DMS114 treated with DMSO at 0.1 percent for 48 hours (cell line): Measurements from ENCODE around the gene PSMD14.
"Not testable (repeated sequence)": the region's sequence is repeated elsewhere in the genome, so short reads cannot be mapped to it uniquely, and the experiment has no call there.

Experiments used
- DNase-seq: peaks from one replicate; lab custom pipeline; 2025; ENCODE audit not compliant: unreplicated experiment; lab: John Stamatoyannopoulos, UW

Gene PSMD14

DNA sequence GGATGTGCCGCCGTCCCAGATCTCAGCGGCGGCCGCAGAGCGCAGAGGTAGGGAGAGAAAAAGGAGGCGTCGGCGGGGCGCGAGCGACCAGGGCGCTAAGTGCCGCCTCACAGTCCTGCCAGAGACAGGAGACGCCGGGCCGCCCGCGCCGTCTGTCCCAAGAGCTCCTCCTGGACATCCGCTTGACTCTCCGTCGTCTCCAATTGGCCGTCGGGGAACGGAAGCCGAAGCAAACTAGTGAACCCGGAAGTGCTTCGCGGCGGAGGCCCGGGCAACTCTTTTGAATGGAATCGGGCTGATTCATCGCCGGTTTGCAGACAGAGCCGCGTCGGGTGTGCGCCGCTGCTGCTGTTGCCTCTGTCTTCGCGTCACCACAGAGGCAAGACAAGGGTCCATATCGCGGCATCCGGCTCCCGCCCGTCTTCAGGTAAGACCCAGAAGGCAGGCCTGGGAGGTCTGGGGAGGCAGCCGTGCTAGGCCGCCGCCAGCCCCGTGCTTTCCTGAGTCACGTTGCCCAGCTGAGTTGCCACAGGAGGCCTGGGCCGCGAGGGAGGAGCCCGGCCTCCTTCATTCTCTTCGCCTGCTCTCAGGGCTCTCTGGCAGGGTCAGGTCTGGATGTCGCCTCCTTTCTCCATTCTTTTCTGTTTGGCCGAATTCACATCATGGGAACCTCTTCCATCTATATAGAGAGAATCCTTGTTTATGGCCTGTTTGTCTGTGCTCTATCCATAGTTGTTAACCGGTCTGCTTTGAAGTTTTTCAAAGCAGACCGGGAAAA is at the start of gene PSMD14:
PSMD14 (plus strand) TSS at position 248 of the 778 bp plus-strand sequence. CDS start 10,401 bp downstream, outside the sequence.
- DNase-seq: peak; percentile 75

GRCh38 chr2:161265874-161266273 is 42.4 kb upstream of the PSMD14 start:
- no peak for DNase-seq

- no peak for DNase-seq
Measured at GRCh38 chr2:161269111-161269510, 39.1 kb upstream of the PSMD14 start.

GRCh38 chr2:161273038-161273760 is 35.0 kb upstream of the PSMD14 start:
- DNase-seq: peak; percentile 29

DNA sequence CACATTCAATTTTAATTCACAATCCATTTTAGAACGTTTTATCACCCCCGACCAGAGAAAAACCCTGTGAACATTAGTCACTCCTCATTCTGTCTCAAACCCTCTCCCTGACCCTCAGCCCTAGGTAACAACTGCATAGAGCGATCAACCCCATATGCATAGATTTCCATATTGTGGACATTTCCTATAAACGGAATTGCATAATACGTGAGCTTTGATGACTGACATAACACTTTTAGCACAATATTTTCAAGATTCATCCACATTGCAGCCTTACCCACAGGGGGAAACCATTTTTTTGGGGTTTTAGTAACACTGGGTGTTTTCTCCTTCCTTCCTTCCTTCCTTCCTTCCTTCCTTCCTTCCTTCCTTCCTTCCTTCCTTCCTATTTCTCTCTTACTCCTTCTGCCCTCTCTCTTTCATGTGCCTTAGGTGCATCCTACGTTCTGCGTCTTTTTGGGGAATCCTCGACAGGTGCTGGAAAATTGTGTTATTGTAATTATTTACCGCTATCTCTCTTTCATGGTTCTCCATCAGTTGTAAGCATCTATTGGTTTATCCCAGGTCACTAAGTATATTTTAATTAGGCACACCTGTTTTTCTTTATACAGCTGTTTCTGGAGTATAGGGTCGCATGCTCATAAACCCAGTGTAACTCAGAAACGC is 29.5 kb upstream of the PSMD14 start:
- DNase-seq: not testable (repeated sequence)

DNA sequence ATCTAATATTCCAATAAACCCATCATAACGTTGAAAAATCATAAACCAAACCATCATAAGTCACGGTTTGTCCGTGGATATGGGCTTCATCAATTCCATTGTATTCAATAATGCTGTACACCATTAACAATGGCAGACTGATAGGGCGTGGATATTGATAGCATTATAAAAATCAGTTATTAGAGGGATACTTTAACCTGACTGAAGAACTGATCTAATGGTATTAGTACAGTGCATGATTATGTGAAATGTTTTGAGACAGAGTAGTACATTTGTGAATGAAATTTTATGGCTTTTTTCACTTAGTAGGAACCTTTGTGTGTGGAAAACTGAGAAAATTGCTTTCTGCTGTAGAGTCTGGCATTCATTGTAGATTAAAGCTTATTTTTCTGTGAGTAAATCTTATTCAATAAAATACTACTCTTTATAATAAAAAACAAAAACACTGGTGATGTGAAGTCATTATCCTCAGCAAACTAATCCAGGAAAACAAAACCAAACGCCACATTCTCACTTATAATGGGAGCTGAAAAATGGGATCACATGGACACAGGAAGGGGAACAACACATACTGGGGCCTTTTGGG is 28.9 kb upstream of the PSMD14 start:
- not testable (repeated sequence) for DNase-seq

GRCh38 chr2:161280906-161281323 is 27.3 kb upstream of the PSMD14 start:
- DNase-seq: not testable (repeated sequence)

DNA sequence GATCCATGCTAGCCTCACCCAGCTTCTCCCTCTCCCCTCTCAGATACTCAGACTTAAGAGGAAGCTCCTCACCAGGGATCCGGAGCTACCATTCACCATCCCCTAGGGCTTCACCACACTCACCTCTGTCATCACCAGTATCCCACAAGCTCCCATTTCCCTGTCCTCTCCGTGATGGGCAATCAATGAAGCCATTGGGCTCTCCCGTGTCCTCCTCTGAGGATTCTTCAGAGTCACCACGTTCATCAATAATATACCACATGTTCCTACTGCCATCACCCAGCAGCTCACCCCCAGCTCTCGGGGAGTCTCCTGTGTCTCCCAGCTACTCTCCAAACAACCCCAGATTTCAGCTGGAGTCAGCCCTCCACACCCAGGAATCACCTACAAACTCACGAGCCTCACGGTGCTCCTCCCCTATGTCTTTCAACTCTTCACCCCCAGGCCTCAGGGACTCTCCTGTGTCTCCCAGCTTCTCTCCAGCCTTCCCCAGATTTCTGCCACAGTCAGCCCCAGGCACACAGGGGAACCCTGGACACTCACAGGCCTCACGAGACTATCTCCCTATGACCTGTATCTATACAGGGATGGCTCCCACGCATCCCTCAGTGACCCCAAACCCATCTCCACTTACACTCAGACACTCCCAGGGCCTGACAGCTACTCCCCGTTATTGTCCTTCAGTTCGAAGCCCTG is 26.5 kb upstream of the PSMD14 start:
- not testable (repeated sequence) for DNase-seq

GRCh38 chr2:161282311-161282644 is 25.9 kb upstream of the PSMD14 start:
- not testable (repeated sequence) for DNase-seq

DNA sequence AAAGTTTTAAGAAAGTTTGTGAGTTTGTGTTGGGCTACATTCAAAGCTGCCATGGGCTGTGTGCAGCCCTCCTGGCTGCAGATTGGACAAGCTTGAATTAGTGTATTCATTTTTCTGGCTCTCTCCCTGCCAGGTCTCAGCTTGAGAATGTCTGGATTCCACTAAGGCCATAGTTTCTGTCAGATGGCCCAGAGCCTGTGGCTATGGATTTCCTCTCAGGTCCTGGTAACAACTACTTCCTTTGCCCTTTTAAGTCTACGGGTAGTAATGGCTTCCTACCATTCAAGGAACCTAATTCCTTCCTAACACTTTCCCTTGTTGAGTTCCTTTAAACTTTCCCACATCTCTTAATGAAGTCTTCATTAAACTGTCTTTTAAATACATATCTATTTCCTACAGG is 24.3 kb upstream of the PSMD14 start:
- no peak for DNase-seq

- no peak for DNase-seq
Measured at GRCh38 chr2:161303535-161304050, 4.6 kb upstream of the PSMD14 start.

DNA sequence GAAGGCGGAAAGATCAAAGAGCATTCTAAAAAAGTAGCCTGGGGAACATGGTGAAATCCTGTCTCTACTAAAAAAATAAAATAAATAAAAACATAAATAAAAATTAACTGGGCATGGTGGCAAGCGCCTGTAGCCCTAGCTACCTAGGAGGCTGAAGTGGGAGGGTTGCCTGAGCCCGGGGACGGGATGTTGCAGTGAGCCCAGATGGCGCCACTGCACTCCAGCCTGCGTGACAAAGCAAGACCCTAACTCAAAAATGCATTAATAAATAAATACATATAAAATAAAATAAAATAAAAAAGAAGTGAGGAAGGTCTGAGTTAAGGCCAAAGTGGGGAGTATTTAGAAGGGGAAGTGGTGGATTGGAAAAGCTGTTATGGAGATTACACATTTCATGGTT is 1.3 kb upstream of the PSMD14 start:
- no peak for DNase-seq

DNA sequence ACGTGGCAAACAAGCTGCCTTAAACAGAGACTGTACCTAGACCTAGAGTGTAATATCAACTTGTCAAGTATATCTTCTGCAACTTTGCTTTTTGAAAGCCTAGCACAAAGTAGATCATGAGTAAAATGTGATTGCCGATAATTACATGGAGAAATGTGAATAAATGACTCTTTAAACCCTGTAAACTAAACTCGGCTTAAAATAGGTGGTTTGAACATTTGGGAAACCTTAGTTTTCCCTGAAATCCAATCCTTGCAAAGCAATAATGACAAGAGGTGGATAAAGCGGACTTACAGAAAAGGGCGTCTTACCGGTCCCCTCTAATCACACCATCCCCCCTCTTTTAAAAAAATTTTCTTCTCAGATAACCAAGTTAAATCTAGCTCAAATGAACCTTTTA is 549 bp upstream of the PSMD14 start:
- no peak for DNase-seq

- DNase-seq: no peak
Measured at GRCh38 chr2:161312996-161313395, 4.8 kb downstream of the PSMD14 start.

DNA sequence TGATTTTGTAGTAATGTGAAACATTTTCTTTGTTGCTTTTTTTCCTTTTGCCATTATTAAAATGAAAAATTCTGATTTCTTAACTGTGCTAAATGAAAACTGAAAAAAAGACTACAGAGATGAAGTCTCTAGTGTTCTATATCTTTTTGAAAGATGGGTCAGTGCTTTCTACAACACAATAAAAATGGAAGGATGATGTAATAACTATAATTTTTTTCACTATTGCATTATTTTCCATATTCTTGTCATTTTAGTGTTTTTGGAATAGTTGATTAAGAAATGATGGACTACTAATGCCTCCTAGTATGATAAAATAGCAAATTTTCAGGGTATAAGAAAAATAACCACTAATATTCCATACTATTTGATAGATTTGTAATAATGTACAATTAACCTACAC is 7.2 kb downstream of the PSMD14 start:
- DNase-seq: no peak

GRCh38 chr2:161316701-161317100 is 8.5 kb downstream of the PSMD14 start:
- no peak for DNase-seq

DNA sequence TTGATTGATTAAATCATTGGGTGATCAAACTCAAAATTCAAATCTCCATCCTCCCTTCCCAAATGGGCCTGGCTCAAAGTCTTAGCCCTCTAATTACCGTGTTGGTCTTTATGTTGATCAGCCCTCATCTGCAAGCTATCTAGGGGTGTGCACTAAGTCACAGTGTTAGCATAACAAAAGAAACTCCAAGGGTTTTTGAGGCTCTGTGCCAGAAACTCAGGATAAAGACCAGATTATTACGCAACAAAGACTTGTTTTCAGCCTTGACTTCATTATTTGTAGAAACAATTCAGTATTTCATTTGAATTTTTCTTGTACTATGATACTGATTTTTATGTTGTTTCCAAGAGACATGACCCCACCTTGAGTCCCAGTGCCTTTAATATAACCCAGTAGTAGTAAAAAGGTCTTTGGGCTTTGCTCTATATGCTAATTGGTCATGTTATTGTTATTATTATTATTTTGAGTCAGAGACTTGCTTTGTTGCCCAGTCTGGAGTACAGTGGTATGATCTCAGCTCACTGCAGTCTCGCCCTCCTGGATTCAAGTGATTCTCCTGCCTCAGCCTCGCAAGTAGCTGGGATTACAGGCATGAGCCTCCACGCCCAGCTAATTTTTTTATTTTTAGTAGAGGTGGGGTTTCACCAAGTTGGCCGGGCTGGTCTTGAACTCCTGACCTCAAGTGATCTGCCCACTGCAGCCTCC is 13.9 kb downstream of the PSMD14 start:
- DNase-seq: no peak

GRCh38 chr2:161324876-161325275 is 16.7 kb downstream of the PSMD14 start:
- DNase-seq: no peak

DNA sequence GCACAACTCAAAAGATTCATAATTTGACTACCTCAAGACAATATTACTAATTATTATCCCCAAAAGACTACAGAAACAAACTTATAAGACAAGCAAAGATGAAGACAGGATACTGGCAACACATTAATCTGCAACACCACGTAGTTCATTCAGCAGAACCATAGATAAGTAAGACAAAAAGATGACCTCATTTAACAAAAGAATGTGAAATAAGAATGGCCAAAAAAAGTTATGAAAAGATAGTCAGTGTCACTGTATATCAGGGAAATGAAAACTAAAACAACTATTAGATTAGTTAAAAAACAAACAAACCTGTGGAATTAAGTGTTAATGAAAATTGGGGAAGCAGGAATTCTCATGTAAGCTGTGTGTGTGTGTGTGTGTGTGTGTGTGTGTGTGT is 19.4 kb downstream of the PSMD14 start:
- DNase-seq: no peak

- DNase-seq: no peak
Measured at GRCh38 chr2:161332371-161332967, 24.2 kb downstream of the PSMD14 start.
